Endothelial cell of umbilical vein (primary cell): ENCODE results near the gene CTIF.

Source experiments
- CTCF ChIP-seq, 2 donors: IDR thresholded peaks; 1 replicate in 1 of 2; 2 replicates in 1 of 2; pipeline ENCODE4 v1.5.1; 2011; ENCODE audit warnings: low read length in 2 of 2, mild to moderate bottlenecking in 2 of 2, moderate library complexity in 2 of 2, control low read depth in 1 of 2, inconsistent platforms in 1 of 2, low read depth in 1 of 2; ENCODE audit not compliant: insufficient read depth in 1 of 2; ENCODE audit errors: extremely low read depth in 1 of 2
- EZH2 ChIP-seq: IDR thresholded peaks from 2 replicates; pipeline ENCODE4 v1.6.1; 2012; ENCODE audit warnings: borderline replicate concordance, low read depth, mild to moderate bottlenecking, moderate library complexity, low read length, inconsistent platforms; ENCODE audit not compliant: severe bottlenecking
- MYC ChIP-seq: IDR thresholded peaks from one replicate; pipeline ENCODE4 v1.6.1; 2011; ENCODE audit warnings: mild to moderate bottlenecking, low read depth, low read length

GRCh38 chr18:48872234-48873145, 333.7 kb downstream of the CTIF start:
- TF ChIP-seq CTCF (IDR thresholded peaks at IDR 0.05; ENCODE audit: extremely low read depth in 1 of 2, insufficient read depth in 1 of 2, low read depth in 1 of 2, low read length in 2 of 2) (no peak), MYC (no peak), EZH2 (no peak)
